Thyroid gland (tissue), 4 donors: Measurements from ENCODE around the gene DISP1.

Source experiments
- CTCF ChIP-seq, 6 experiments: fragments of 200-600 bp in 3 of 6; fragments of 450-650 bp in 3 of 6; sonication (generic) in 3 of 6; IDR thresholded peaks; one replicate each; pipeline ENCODE4 v1.5.1; 2016 to 2019; ENCODE audit warnings: antibody characterized with exemption in 6 of 6, mild to moderate bottlenecking in 2 of 6, inconsistent platforms in 1 of 6, moderate library complexity in 1 of 6
- POLR2A ChIP-seq, 2 donors: fragments of 450-650 bp; IDR thresholded peaks; one replicate each; pipeline ENCODE4 v1.6.1; 2017; ENCODE audit warnings: antibody characterized with exemption in 2 of 2, mild to moderate bottlenecking in 2 of 2, moderate library complexity in 1 of 2

- TF ChIP-seq CTCF (IDR thresholded peaks at IDR 0.05) (no peak), POLR2A (IDR thresholded peaks at IDR 0.05) (no peak)
Measured at GRCh38 chr1:222767152-222767571, 47.7 kb upstream of the DISP1 start.
